ENCODE results near the gene HDAC5. TPM values are rescaled to one million over a fixed set of nuclear protein-coding genes. Genes with fewer than 3 reads are reported as not detected.
"Not testable (repeated sequence)": the region's sequence is repeated elsewhere in the genome, so short reads cannot be mapped to it uniquely, and the experiment has no call there.

Gene HDAC5
- total RNA-seq, 2 donors from 2014 or later = 25.4 to 45.7 TPM

DNA sequence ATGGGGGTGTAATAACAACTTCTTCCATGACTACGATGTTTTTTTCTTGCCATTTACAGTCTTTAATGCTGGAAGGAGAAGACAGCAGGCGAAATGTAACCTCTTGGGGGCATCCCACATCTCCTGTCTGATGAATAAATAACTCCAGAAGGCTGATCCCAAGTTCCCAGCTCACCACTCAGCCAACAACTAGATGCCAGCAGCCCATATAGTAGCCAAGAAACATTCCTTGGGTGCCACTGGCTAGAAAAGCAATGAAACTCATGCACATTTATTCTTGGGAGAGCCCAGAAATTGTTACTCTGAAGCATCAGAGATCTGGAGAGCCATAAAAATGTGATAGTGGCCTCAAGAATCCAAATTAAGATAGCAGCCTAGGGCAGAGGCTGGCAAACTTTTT lies 86.0 kb downstream of the HDAC5 start:
- Histone ChIP-seq H3K4me3 (no peak overlapping the region), H3K9me3 (no peaks in the 10 kb centered on the region), H3K36me3 (replicated peaks in 1 of 2; ENCODE audit: insufficient read depth in 1 of 2, low read depth in 2 of 2) (peaks cover 0 to 16% of the 10 kb centered on the region in 2 donors), H3K4me1 (peaks cover 20% of the 10 kb centered on the region), H3K27me3 (no peaks in the 10 kb centered on the region), H3K27ac (no peak overlapping the region)
- intact Hi-C loops (cut with DNase I) = no loop called here
- TF ChIP-seq, protein P1, sequence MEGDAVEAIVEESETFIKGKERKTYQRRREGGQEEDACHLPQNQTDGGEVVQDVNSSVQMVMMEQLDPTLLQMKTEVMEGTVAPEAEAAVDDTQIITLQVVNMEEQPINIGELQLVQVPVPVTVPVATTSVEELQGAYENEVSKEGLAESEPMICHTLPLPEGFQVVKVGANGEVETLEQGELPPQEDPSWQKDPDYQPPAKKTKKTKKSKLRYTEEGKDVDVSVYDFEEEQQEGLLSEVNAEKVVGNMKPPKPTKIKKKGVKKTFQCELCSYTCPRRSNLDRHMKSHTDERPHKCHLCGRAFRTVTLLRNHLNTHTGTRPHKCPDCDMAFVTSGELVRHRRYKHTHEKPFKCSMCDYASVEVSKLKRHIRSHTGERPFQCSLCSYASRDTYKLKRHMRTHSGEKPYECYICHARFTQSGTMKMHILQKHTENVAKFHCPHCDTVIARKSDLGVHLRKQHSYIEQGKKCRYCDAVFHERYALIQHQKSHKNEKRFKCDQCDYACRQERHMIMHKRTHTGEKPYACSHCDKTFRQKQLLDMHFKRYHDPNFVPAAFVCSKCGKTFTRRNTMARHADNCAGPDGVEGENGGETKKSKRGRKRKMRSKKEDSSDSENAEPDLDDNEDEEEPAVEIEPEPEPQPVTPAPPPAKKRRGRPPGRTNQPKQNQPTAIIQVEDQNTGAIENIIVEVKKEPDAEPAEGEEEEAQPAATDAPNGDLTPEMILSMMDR (IDR thresholded peaks at IDR 0.05) = no peak
- no peak for TF ChIP-seq POLR2A (IDR thresholded peaks at IDR 0.05)
- 90 to 98% methylated on average over 2 of the region's 2 CpGs for WGBS, 2 donors
- ATAC-seq (no peak), DNase-seq (no peak)

GRCh38 chr17:44034688-44035087 lies 88.8 kb downstream of the HDAC5 start:
- no CpG with 5 or more reads among the region's 3 CpGs for WGBS, 2 donors
- DNase-seq; intact Hi-C loops (cut with DNase I); H3K4me3 ChIP-seq; ATAC-seq; H3K27ac ChIP-seq; H3K4me1 ChIP-seq; H3K27me3 ChIP-seq; H3K9me3 ChIP-seq: not testable (repeated sequence)
- peaks cover 0 to 16% of the 10 kb centered on the region in 2 donors for H3K36me3 ChIP-seq (replicated peaks in 1 of 2; ENCODE audit: insufficient read depth in 1 of 2, low read depth in 2 of 2)

DNA sequence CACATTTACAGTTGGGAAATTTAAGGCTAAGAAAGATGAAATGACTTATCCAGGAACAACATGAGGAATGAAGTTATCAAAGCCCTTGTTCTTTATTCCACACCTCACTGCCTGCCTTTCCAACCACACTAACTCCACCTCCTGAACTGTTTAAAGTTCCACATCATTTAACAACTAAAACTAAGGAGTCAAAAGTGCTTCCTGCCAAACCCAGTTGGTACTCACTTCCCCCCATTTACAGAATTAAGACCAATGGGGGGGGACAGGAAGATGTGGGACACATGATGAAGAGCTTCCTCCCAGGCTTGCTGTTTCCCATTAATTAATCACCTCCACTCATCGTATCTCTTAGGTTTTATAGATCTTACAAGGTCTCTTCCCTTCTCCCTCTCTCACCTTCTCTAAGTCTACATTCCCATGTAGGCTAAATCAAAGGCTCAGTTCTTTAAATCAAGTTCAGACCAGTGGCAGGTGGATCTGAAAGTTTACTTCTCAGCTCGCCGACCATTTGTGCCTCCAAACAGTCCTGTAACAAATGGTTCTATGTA lies 89.5 kb downstream of the HDAC5 start:
- intact Hi-C loops (cut with DNase I) = no loop called here
- H3K36me3 ChIP-seq (replicated peaks in 1 of 2; ENCODE audit: insufficient read depth in 1 of 2, low read depth in 2 of 2) = peaks cover 0 to 16% of the 10 kb centered on the region in 2 donors
- 55 to 71% methylated on average over 3 of the region's 3 CpGs for WGBS, 2 donors
- H3K4me1 ChIP-seq = no peaks in the 10 kb centered on the region
- no peak overlapping the region for H3K4me3 ChIP-seq
- ATAC-seq (no peak), DNase-seq (no peak)
- H3K27ac ChIP-seq = no peak overlapping the region
- TF ChIP-seq, protein P1 (IDR thresholded peaks at IDR 0.05) = no peak
- TF ChIP-seq POLR2A (IDR thresholded peaks at IDR 0.05) = no peak
- no peaks in the 10 kb centered on the region for H3K27me3 ChIP-seq
- no peaks in the 10 kb centered on the region for H3K9me3 ChIP-seq

- intact Hi-C loops (cut with DNase I) = no loop called here
- no peak overlapping the region for H3K4me3 ChIP-seq
- ATAC-seq (no peak), DNase-seq (no peak)
- no peak overlapping the region for H3K27ac ChIP-seq
- H3K9me3 ChIP-seq = no peaks in the 10 kb centered on the region
- no peaks in the 10 kb centered on the region for H3K4me1 ChIP-seq
- no peaks in the 10 kb centered on the region for H3K27me3 ChIP-seq
- WGBS, 2 donors = 86% methylated on average over 3 of the region's 3 CpGs
- TF ChIP-seq, protein P1 (IDR thresholded peaks at IDR 0.05) = no peak
- H3K36me3 ChIP-seq (replicated peaks in 1 of 2; ENCODE audit: insufficient read depth in 1 of 2, low read depth in 2 of 2) = no peaks in the 10 kb centered on the region
Measured at GRCh38 chr17:44030482-44030881, 93.0 kb downstream of the HDAC5 start.

DNA sequence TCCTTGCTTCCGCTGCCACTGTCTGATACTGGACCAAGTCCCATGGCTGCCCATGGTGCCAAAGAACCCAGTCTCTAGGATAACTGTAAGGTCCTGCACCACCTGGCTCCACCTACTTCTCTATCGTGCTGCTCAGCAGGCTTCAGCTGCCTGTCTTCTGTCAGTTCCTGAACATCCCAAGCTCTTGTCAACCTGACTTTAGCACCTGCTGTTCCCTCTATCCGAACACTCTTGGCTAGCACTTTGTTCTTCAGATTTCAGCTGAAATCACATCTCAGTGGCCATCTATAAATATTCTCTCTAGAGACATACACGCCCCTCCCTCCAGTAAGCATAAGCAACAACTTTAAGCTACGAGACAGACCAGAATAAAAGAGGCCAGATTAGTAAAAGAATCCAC lies 93.7 kb downstream of the HDAC5 start:
- no peak for DNase-seq
- TF ChIP-seq, protein P1 (IDR thresholded peaks at IDR 0.05) = no peak
- no peak for TF ChIP-seq POLR2A (IDR thresholded peaks at IDR 0.05)
- intact Hi-C loops (cut with DNase I) = no loop called here
- Histone ChIP-seq H3K27ac (no peak overlapping the region), H3K36me3 (replicated peaks in 1 of 2; ENCODE audit: insufficient read depth in 1 of 2, low read depth in 2 of 2) (no peaks in the 10 kb centered on the region), H3K4me3 (no peak overlapping the region), H3K4me1 (no peaks in the 10 kb centered on the region), H3K27me3 (no peaks in the 10 kb centered on the region), H3K9me3 (no peaks in the 10 kb centered on the region)
- ATAC-seq = no peak
- WGBS, 2 donors = 82 to 91% methylated on average over 5 of the region's 5 CpGs

Small RNA genes within 50 kb of the gene (small RNA-seq; reads per million reads assigned to genes)
- gene RNU6-131P = not detected

Other genes with a start within 250 kb of the HDAC5 start
- 1 to 10 TPM; 1.6 to 2.6 TPM for gene MPP2, start 216.1 kb downstream of the HDAC5 start, total RNA-seq
- gene PPY, start 181.2 kb downstream of the HDAC5 start, total RNA-seq = 10 to 100 TPM; 15.5 to 51.6 TPM
- not detected for gene PYY, start 169.7 kb downstream of the HDAC5 start, total RNA-seq
- 1 to 10 TPM in 1 of 2 donors, not detected in 1; 2.1 TPM for gene NAGS, start 119.0 kb downstream of the HDAC5 start, total RNA-seq
- 10 to 100 TPM; 22.6 to 26.7 TPM for gene TMEM101, start 108.7 kb downstream of the HDAC5 start, total RNA-seq
- 10 to 100 TPM; 14.8 to 19.4 TPM for gene LSM12, start 57.0 kb downstream of the HDAC5 start, total RNA-seq
- 10 to 100 TPM; 11.9 to 12.9 TPM for gene G6PC3, start 52.9 kb downstream of the HDAC5 start, total RNA-seq
- gene HROB, start 18.3 kb upstream of the HDAC5 start, total RNA-seq = under 1 TPM; 0.26 to 0.99 TPM
- gene ASB16, start 47.1 kb upstream of the HDAC5 start, total RNA-seq = 10 to 100 TPM in 1 of 2 donors, 1 to 10 TPM in 1; 3.9 to 10.5 TPM
- gene TMUB2, start 63.3 kb upstream of the HDAC5 start, total RNA-seq = 10 to 100 TPM; 22.6 to 31.0 TPM
- 10 to 100 TPM; 21.0 to 37.6 TPM for gene ATXN7L3, start 76.2 kb upstream of the HDAC5 start, total RNA-seq
- 10 to 100 TPM; 43.8 to 73.8 TPM for gene UBTF, start 96.0 kb upstream of the HDAC5 start, total RNA-seq
- not detected for gene SLC4A1, start 144.5 kb upstream of the HDAC5 start, total RNA-seq
- 1 to 10 TPM in 1 of 2 donors, not detected in 1; 2.6 TPM for gene RUNDC3A, start 185.0 kb upstream of the HDAC5 start, total RNA-seq
- 100 to 1,000 TPM in 1 of 2 donors, 10 to 100 TPM in 1; 72.6 to 154 TPM for gene SLC25A39, start 201.2 kb upstream of the HDAC5 start, total RNA-seq
- gene GRN, start 221.7 kb upstream of the HDAC5 start, total RNA-seq = 100 to 1,000 TPM; 119 to 153 TPM
- gene FAM171A2, start 240.2 kb upstream of the HDAC5 start, total RNA-seq = 1 to 10 TPM in 1 of 2 donors, not detected in 1; 2.9 TPM

Data from body of pancreas (tissue), 4 donors.